WTC11 (cell line): Measurements from ENCODE around the gene NLGN1.

Source experiments
- CREB1 ChIP-seq: sonication (generic); formaldehyde crosslinking; IDR thresholded peaks from 2 replicates; pipeline ENCODE4 v1.8.0; 2023; ENCODE audit warnings: mild to moderate bottlenecking, missing genetic modification reagents
- ETV6 ChIP-seq: sonication (generic); formaldehyde crosslinking; IDR thresholded peaks from 2 replicates; pipeline ENCODE4 v1.8.1; 2022; ENCODE audit warnings: mild to moderate bottlenecking, missing genetic modification reagents
- SOX15 ChIP-seq: fragments of 250-450 bp; sonication (Bioruptor Pico); IDR thresholded peaks from 2 replicates; pipeline ENCODE4 v1.9.0; 2021; ENCODE audit warnings: mild to moderate bottlenecking
- TCF7 ChIP-seq: sonication (generic); formaldehyde crosslinking; IDR thresholded peaks from 2 replicates; pipeline ENCODE4 v1.8.0; 2022; ENCODE audit warnings: mild to moderate bottlenecking, low read depth, missing genetic modification reagents, moderate library complexity
- ZNF232 ChIP-seq: sonication (generic); formaldehyde crosslinking; IDR thresholded peaks from 2 replicates; pipeline ENCODE4 v1.8.0; 2022; ENCODE audit warnings: mild to moderate bottlenecking, missing genetic modification reagents
- TF ChIP-seq, protein P1 (sequence below): fragments of 200-600 bp; IDR thresholded peaks from 2 replicates; pipeline ENCODE4 v1.8.0; 2022; ENCODE audit warnings: antibody characterized with exemption
- TF ChIP-seq, protein P2 (sequence below): sonication (generic); formaldehyde crosslinking; conservative IDR thresholded peaks from 2 replicates; pipeline ENCODE4 v1.8.1; 2022; ENCODE audit warnings: mild to moderate bottlenecking, missing genetic modification reagents
- TF ChIP-seq, protein P3 (sequence below): sonication (generic); formaldehyde crosslinking; IDR thresholded peaks from 2 replicates; pipeline ENCODE4 v1.8.1; 2023; ENCODE audit warnings: mild to moderate bottlenecking, moderate library complexity, missing genetic modification reagents
- TF ChIP-seq, protein P4 (sequence below): sonication (generic); formaldehyde crosslinking; IDR thresholded peaks from 2 replicates; pipeline ENCODE4 v1.8.1; 2022; ENCODE audit warnings: low read depth, missing genetic modification reagents, borderline replicate concordance

DNA sequence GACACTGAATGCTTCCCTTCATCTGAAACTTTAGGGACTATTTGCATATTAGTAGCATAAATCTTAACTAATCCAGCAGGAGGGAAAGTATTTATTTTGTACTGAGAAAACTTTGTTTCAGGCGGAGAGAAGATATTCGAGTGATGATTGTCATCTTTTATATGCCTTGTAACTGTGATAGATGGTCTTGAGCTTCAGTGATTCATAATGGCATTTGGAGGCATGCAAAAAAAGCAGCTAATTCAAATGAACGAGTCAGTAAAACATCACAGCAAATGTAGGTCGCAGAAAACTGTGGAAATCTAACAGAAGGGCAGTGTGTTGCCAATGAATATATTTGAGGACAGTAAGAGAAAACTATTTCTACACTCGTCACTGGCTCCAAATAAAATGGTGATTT lies 817.9 kb downstream of the NLGN1 start:
- TF ChIP-seq TCF7 (CRISPR knock-in tag): no peak
- TF ChIP-seq, protein P1, sequence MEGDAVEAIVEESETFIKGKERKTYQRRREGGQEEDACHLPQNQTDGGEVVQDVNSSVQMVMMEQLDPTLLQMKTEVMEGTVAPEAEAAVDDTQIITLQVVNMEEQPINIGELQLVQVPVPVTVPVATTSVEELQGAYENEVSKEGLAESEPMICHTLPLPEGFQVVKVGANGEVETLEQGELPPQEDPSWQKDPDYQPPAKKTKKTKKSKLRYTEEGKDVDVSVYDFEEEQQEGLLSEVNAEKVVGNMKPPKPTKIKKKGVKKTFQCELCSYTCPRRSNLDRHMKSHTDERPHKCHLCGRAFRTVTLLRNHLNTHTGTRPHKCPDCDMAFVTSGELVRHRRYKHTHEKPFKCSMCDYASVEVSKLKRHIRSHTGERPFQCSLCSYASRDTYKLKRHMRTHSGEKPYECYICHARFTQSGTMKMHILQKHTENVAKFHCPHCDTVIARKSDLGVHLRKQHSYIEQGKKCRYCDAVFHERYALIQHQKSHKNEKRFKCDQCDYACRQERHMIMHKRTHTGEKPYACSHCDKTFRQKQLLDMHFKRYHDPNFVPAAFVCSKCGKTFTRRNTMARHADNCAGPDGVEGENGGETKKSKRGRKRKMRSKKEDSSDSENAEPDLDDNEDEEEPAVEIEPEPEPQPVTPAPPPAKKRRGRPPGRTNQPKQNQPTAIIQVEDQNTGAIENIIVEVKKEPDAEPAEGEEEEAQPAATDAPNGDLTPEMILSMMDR: no peak
- TF ChIP-seq, protein P2, sequence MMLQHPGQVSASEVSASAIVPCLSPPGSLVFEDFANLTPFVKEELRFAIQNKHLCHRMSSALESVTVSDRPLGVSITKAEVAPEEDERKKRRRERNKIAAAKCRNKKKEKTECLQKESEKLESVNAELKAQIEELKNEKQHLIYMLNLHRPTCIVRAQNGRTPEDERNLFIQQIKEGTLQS (CRISPR knock-in tag): no peak
- TF ChIP-seq, protein P3, sequence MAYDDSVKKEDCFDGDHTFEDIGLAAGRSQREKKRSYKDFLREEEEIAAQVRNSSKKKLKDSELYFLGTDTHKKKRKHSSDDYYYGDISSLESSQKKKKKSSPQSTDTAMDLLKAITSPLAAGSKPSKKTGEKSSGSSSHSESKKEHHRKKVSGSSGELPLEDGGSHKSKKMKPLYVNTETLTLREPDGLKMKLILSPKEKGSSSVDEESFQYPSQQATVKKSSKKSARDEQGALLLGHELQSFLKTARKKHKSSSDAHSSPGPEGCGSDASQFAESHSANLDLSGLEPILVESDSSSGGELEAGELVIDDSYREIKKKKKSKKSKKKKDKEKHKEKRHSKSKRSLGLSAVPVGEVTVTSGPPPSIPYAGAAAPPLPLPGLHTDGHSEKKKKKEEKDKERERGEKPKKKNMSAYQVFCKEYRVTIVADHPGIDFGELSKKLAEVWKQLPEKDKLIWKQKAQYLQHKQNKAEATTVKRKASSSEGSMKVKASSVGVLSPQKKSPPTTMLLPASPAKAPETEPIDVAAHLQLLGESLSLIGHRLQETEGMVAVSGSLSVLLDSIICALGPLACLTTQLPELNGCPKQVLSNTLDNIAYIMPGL (CRISPR knock-in tag): no peak
- TF ChIP-seq, protein P4, sequence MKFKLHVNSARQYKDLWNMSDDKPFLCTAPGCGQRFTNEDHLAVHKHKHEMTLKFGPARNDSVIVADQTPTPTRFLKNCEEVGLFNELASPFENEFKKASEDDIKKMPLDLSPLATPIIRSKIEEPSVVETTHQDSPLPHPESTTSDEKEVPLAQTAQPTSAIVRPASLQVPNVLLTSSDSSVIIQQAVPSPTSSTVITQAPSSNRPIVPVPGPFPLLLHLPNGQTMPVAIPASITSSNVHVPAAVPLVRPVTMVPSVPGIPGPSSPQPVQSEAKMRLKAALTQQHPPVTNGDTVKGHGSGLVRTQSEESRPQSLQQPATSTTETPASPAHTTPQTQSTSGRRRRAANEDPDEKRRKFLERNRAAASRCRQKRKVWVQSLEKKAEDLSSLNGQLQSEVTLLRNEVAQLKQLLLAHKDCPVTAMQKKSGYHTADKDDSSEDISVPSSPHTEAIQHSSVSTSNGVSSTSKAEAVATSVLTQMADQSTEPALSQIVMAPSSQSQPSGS (CRISPR knock-in tag): no peak
- no peak for TF ChIP-seq ETV6
- no peak for TF ChIP-seq CREB1 (CRISPR knock-in tag)
- no peak for TF ChIP-seq ZNF232
- TF ChIP-seq SOX15 (CRISPR knock-in tag): no peak
